Measurements from ENCODE around the gene ZNF296.

DNA sequence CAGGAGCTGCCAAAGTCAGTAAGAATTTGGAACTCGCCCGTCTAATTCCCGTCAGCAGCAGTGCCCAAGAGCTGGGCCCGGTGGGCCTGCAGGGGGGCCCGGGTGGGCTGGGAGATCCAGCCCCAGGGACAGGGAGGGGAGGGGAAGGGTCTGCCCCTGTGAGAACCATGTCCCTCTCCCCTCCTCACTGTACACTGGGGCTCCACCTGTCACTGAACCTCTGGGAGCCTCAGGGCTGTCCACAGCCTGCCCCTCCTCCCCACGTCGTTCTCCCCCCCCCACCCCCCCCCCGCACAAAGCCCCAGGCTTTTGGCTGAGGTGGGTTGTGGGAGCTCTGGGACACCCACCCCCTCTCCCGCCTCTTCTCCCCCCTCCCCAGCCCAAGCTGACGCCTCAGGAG lies 8.2 kb downstream of the ZNF296 start:
- TF ChIP-seq, protein P1, sequence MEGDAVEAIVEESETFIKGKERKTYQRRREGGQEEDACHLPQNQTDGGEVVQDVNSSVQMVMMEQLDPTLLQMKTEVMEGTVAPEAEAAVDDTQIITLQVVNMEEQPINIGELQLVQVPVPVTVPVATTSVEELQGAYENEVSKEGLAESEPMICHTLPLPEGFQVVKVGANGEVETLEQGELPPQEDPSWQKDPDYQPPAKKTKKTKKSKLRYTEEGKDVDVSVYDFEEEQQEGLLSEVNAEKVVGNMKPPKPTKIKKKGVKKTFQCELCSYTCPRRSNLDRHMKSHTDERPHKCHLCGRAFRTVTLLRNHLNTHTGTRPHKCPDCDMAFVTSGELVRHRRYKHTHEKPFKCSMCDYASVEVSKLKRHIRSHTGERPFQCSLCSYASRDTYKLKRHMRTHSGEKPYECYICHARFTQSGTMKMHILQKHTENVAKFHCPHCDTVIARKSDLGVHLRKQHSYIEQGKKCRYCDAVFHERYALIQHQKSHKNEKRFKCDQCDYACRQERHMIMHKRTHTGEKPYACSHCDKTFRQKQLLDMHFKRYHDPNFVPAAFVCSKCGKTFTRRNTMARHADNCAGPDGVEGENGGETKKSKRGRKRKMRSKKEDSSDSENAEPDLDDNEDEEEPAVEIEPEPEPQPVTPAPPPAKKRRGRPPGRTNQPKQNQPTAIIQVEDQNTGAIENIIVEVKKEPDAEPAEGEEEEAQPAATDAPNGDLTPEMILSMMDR (IDR thresholded peaks at IDR 0.05) = no peak
- no peak for TF ChIP-seq POLR2A (IDR thresholded peaks at IDR 0.05)
